DMS79 treated with DMSO at 0.1 percent for 48 hours (cell line): ENCODE data around the gene FADS3.
"Not testable (repeated sequence)": the region's sequence is repeated elsewhere in the genome, so short reads cannot be mapped to it uniquely, and the experiment has no call there.

Experiments
- DNase-seq: peaks from one replicate; lab custom pipeline; 2025; lab: John Stamatoyannopoulos, UW

FADS3 gene

DNA sequence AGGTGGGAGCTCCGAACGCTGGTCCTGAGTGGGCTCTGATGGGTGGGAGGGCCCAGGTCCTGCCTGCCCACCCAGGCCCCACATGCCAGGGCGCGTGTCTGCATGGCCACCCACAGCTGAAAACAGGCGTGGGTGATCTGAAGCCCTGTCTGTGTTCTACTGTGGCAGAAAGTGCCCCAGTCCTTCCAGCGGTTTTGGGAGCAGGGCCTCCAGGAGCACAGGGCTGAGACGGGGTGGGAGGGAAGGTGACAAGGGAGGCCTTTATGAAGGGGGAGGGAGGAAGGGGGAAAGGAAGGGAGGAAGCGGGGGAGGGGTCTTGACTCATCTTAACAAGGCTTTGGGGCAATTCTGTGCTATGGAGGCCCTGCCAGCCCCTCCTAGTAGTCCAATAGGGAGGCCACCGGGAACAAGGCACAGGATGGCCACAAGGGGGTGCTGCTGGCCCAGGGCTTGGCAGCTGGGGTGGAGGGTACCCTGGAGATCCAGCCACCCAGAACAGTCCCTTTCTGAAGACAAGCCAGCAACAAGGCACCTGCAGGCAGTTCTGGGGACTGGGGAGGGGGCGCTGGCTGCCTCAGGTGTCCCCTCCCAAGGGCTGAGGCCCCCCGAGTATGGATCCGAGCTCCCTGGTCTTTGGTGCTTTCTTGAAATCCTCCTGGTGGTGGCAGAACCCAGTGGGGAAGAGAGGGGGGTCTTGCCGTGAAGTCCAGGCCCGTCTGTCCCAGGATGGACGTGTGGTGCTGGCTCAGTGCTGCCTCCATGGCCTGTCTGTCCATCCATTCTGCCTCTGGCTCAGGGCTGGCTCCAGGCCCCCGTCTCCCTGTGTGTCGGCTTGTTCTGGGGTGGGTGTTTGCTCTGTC lies 6.3 kb upstream of the FADS3 start:
- DNase-seq = peak; percentile 14

- DNase-seq = no peak
Measured at GRCh38 chr11:61896665-61897386, 5.5 kb upstream of the FADS3 start.

- DNase-seq = no peak
Measured at GRCh38 chr11:61895718-61896059, 4.3 kb upstream of the FADS3 start.

GRCh38 chr11:61895046-61895717 lies 3.8 kb upstream of the FADS3 start:
- peak; percentile 38 for DNase-seq

DNA sequence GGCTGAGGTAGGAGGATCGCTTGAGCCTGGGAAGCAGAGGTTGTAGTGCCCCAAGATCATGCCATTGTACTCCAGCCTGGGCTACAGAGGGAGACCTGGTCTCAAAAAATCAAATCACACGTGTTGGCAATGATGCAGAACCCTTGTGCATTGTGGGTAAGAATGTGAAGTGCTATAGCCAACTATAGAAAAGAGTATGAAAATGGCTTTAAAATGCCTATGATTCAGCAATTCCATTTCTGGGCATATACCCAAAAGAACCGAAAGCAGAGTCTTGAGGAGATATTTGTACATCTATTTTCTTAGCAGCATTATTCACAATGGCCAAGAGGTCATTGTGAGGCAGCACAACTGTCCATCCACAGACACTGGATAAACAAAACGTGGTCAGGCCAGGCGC lies 2.6 kb upstream of the FADS3 start:
- no peak for DNase-seq

- DNase-seq = no peak
Measured at GRCh38 chr11:61892085-61892370, 683 bp upstream of the FADS3 start.

DNA sequence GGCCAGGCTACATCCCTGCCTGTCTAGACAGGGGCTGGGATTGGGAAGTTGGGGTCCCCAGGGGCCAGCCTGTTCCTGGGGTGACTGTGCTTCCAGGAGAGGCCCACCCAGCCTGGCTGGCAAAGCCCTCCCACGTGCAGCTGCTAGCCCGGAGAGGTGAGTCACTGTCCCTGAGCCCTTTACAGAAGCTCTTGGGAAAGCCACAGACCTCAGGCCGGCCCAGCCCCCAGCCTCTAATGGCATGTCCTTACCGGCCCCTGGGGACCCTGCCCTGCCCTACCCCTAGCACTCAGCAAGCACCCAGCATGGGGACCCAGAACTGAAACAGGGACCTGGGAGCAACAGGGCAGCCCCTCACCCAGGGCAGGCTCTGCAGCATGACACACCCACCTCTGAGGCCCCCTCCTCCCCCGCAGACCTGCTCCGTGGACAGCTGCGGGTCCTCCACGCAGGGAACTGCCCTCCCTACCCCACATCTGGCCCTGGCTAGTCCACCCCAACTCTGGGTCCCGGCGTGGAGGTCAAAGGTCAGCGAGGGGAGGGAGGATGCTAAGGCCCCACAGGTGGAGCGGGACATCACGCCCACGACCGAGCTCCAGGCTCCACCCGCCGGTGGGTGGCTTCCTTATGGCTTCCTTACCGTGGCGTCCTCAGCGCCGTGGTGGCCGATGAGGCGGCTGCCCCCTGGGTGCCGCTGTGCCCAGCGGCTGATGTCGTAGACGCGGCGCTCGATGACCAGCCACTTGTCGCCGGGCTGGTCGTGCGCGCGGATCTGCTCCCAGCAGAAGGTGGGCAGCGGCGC lies 615 bp downstream of the FADS3 start:
- DNase-seq = peak; percentile 7

- DNase-seq = no peak
Measured at GRCh38 chr11:61889831-61890230, 1.5 kb downstream of the FADS3 start.

DNA sequence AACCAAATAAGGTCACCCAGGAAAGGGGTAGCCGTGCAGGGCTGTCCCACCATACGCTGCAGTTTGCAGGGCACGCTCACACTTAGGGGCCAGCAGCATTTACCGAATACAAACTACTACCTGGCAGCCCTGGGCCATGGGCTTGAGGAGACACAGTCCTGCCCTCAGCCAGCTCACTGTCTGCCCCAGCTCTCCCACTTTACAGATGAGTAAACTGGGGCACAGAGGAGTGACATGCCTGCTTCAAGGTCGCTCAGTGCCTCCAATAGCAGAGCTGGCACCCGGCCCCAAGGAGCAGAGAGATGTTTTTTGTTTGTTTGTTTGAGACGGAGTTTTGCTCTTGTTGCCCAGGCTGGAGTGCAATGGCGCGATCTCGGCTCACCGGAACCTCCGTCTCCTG lies 2.8 kb downstream of the FADS3 start:
- DNase-seq = no peak

- DNase-seq = no peak
Measured at GRCh38 chr11:61887839-61888494, 3.4 kb downstream of the FADS3 start.

DNA sequence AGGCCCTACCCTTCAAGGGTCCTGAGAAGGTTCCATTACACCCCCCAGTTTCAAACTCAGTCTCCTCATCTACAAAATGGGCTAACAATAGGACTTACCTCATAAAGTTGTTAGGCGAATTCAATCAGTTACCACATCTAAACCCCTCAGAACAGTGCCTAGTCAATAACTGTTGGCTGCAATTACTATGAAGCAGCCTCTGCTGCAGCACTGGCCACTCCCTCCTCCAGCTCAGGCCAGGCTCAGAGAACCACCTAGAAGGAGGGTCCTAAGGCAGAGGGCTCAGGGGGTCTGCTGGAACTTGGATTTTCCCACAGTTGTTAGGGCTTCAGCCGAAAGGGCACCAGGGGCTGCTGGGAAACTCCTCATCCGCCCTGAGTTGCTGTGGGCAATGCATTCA lies 4.7 kb downstream of the FADS3 start:
- no peak for DNase-seq

DNA sequence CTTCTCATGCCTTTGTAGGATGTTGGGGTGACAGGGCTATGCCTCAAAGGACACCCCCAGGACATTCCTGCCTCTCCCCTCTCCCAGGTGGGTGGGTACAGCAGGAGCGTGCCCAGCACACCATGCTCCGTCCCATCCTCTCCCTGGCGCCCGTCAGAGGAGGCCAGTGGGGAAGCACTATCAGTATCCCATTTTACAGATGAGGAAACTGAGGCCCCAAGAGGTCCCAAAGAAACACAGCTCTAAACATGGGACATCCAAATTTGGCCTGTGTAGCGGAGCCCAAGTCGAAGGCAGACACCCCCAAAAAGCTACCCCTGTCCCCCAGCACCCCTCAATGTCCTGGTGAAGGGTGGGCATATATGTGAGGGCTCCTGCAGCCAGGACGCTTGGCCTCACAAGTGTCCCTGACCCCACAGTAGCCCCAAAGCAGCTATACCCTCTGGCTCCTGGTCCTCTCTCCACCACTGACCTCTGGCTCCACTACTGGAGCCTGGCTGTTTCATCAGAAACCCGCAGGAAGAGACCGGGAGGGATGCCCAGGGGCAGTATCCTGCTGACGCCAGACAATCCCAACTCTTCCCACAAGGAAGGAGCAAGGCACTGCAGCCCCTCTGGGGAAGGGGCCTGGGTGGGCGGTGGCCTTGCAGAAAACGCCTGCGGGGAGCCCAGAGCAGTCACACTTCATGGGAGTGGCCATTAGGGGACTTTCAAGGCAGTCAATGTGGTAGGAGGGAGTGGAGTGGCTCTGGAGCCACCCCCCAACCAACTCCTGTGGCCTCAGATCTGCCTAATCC lies 5.4 kb downstream of the FADS3 start:
- no peak for DNase-seq

GRCh38 chr11:61885166-61885778 lies 6.1 kb downstream of the FADS3 start:
- DNase-seq = peak; percentile 87

- DNase-seq = no peak
Measured at GRCh38 chr11:61883947-61884346, 7.4 kb downstream of the FADS3 start.

DNA sequence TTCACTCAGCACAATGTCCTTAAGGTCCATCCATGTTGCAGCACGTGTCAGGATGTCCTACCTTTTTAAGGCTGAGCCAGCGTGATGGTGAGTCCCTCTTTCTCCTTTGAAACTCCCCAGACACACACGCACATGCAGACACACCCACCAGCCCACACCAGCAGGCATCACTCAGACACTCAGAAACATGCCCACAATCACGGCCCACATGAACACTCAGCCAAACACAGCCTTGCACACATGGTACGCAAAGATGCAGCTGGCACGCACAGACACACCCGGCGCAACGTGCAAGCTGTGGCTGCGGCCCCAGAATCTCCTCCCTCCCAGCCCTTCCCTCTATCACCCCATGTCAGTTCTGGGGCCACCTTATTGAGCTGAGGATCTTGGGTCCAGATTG lies 8.0 kb downstream of the FADS3 start:
- DNase-seq = no peak

DNA sequence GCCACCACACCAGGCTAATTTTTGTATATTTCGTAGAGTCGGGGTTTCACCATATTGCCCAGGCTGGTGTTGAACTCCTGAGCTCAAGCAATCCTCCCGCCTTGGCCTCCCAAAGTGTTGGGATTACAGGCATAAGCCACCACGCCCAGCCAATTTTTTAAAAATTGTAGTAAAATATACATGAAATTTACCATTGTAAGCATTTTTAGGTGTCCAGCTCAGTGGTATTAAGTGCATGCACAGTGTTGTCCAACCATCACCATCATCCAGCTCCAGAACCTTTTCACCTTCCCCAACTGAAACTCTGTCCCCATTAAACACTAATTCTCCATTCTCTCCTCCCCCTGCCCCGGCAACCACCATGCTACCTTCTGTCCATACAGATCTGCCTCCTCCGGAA lies 8.5 kb downstream of the FADS3 start:
- DNase-seq = no peak

GRCh38 chr11:61882267-61882666 lies 9.1 kb downstream of the FADS3 start:
- DNase-seq = not testable (repeated sequence)

DNA sequence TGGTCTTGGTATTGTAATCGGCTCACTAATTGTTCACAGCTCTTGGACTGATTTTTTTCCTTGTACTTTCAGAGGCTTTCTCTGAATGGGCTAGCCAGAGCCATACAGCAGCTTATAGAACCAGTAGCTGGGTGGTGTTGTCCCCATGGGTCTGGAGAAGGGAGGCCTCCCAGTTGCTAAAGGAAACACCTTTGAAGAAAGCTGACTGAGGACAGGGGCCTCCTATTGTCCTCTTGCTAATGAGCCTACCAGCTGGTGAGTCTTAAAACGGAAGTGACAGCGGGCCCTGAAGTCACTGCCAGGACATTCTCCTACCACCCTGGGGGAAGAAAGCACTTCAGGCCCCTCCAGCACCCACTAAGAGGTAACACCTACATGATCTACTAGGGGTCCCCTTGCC lies 9.9 kb downstream of the FADS3 start:
- no peak for DNase-seq

- DNase-seq = no peak
Measured at GRCh38 chr11:61880454-61880853, 10.9 kb downstream of the FADS3 start.

DNA sequence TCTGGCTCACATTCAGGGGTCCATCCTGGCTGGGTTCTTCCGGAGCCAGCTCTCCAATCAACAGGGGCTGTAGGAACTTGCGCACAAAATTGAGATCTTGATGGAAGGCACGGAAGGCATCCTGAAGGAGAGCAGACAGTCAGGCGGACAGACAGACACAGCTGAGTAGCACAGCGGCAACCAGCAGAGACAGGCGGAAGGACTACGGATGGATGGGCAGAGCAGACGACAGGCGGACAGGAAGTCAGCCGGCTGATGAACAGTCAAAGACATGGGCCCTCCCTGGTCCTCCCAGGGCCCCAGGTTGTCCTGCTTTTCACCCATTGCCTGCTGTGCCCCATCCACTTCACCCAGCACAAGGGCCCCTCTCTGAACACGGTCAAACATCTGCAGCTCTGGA lies 11.3 kb downstream of the FADS3 start:
- no peak for DNase-seq

DNA sequence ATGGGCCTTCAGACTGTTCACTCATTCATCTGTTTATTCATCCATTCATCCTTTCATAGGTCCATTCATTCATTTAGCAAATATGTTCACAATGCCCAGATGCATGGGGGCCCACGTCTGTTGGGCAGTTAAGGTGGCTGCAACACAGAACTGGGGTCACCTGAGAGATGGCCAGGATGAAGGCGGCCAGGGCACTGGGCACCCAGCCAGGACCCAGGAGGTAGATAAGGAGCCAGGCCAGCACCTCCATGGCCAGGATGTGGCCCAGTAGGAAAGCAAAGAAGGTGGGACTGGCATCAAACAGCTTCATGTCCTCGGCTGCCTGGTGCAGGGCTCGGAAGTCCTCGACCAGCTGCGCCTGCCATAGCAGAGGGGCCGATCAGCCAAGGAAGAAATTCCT lies 12.2 kb downstream of the FADS3 start:
- no peak for DNase-seq
